Smooth muscle cell (in vitro differentiated cells): ENCODE data around the gene ABHD17C. TPM values are rescaled to one million over a fixed set of nuclear protein-coding genes. Genes with fewer than 3 reads are reported as not detected.

Experiments
- DNase-seq: peaks from one replicate; lab custom pipeline; 2025; ENCODE audit not compliant: unreplicated experiment; lab: John Stamatoyannopoulos, UW
- H2AFZ ChIP-seq: fragments of 200-600 bp; sonication (generic); 2 replicates; pipeline ENCODE4 v1.6.0; 2016; ENCODE audit warnings: antibody characterized with exemption, low read depth, mild to moderate bottlenecking
- H3F3A ChIP-seq: fragments of 200-600 bp; sonication (generic); 2 replicates; pipeline ENCODE4 v1.6.0; 2017; ENCODE audit warnings: antibody characterized with exemption, low read depth
- H3K27ac ChIP-seq: fragments of 200-600 bp; sonication (generic); 2 replicates; pipeline ENCODE4 v1.5.1; 2016; ENCODE audit warnings: low read depth, mild to moderate bottlenecking
- H3K27me3 ChIP-seq: fragments of 200-600 bp; sonication (generic); 2 replicates; pipeline ENCODE4 v1.6.1; 2016; ENCODE audit warnings: low read depth, mild to moderate bottlenecking
- H3K36me3 ChIP-seq: fragments of 200-600 bp; sonication (generic); 2 replicates; pipeline ENCODE4 v1.5.1; 2016; ENCODE audit warnings: low read depth
- H3K4me1 ChIP-seq: fragments of 200-600 bp; sonication (generic); 2 replicates; pipeline ENCODE4 v1.5.1; 2016; ENCODE audit warnings: low read depth
- H3K4me2 ChIP-seq: fragments of 200-600 bp; sonication (generic); 2 replicates; pipeline ENCODE4 v1.6.0; 2016; ENCODE audit warnings: mild to moderate bottlenecking
- H3K4me3 ChIP-seq: fragments of 200-600 bp; sonication (generic); 2 replicates; pipeline ENCODE4 v1.5.1; 2016; ENCODE audit warnings: mild to moderate bottlenecking
- H3K79me2 ChIP-seq: fragments of 200-600 bp; sonication (generic); 2 replicates; pipeline ENCODE4 v1.6.0; 2016; ENCODE audit warnings: low read depth, mild to moderate bottlenecking
- H3K9ac ChIP-seq: fragments of 200-600 bp; sonication (generic); 2 replicates; pipeline ENCODE4 v1.6.0; 2016; ENCODE audit warnings: low read depth
- H3K9me3 ChIP-seq: fragments of 200-600 bp; sonication (generic); replicated peaks from 2 replicates; pipeline ENCODE4 v1.5.1; 2016; ENCODE audit warnings: low read depth
- H4K20me1 ChIP-seq: fragments of 200-600 bp; sonication (generic); 2 replicates; pipeline ENCODE4 v1.6.0; 2016; ENCODE audit warnings: low read depth
- CTCF ChIP-seq: fragments of 200-600 bp; sonication (generic); IDR thresholded peaks from 2 replicates; pipeline ENCODE4 v1.5.1; 2017; ENCODE audit warnings: borderline replicate concordance, mild to moderate bottlenecking, antibody characterized with exemption; ENCODE audit not compliant: insufficient read depth, poor library complexity, severe bottlenecking
- WGBS: methylation state at CpG from one replicate; pipeline ENCODE4 v1.1.7; 2016; ENCODE audit warnings: low lambda C conversion rate; 5-methylcytosine and 5-hydroxymethylcytosine counted together
- polyA plus RNA-seq: library from polyadenylated mRNA; unstranded; fragments of >200 nt; fragmentation: Nextera tagmentation; extraction: Ambion mirVana; gene quantifications from 2 replicates; pipeline ENCODE4 v1.2.1, GENCODE V29; 2016
- total RNA-seq: library from RNA; depleted of rRNA; stranded (reverse); fragments of >200 nt; gene quantifications from 2 replicates; pipeline ENCODE4 v1.2.3, GENCODE V29; 2014

The ABHD17C gene
- total and polyA plus RNA-seq, 2 experiments from 2014 or later: 3.1 to 4.1 TPM

DNA sequence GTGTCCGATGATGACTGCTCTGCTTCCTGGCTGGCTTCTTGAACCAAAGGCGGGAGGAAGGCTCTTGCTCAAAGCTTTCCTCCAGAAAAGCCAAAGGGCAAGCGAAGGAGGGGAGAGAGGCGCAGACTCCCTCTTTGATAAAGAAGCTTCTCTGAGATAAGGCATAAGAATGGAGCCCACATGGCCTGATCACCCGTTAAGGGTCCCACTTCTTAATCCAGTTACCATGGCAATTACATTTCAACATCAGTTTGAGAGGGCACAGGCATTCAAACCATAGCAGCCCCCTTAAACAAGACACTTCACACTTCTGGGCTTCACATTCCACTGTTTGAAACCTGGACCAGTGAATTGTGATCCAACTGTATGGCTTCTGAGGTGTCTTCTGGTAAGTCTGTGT, 8.0 kb downstream of the ABHD17C start:
- Histone ChIP-seq H3K27ac (no peak overlapping the region), H4K20me1 (peaks cover 77% of the 10 kb centered on the region), H3K79me2 (no peaks in the 10 kb centered on the region), H3K4me2 (peak overlapping the region; percentile 48), H3K4me3 (no peak overlapping the region), H2AFZ (no peak overlapping the region), H3K4me1 (peaks cover 12% of the 10 kb centered on the region), H3K36me3 (no peaks in the 10 kb centered on the region), H3K9ac (no peak overlapping the region), H3F3A (no peaks in the 10 kb centered on the region), H3K27me3 (no peaks in the 10 kb centered on the region), H3K9me3 (no peaks in the 10 kb centered on the region)
- no peak for TF ChIP-seq CTCF
- no peak for DNase-seq
- 65% methylated on average over 5 of the region's 5 CpGs for WGBS

GRCh38 chr15:80703965-80704364, 8.9 kb downstream of the ABHD17C start:
- H3F3A ChIP-seq: no peaks in the 10 kb centered on the region
- no peaks in the 10 kb centered on the region for H3K9me3 ChIP-seq
- H3K4me3 ChIP-seq: no peak overlapping the region
- no peak overlapping the region for H3K9ac ChIP-seq
- H3K36me3 ChIP-seq: no peaks in the 10 kb centered on the region
- H4K20me1 ChIP-seq: peaks cover 75% of the 10 kb centered on the region
- peaks cover 12% of the 10 kb centered on the region for H3K4me1 ChIP-seq
- no peak for DNase-seq
- no peak overlapping the region for H3K27ac ChIP-seq
- no peak overlapping the region for H3K4me2 ChIP-seq
- H2AFZ ChIP-seq: no peak overlapping the region
- TF ChIP-seq CTCF: no peak
- H3K79me2 ChIP-seq: peaks cover 5% of the 10 kb centered on the region
- WGBS: 91% methylated on average over 3 of the region's 3 CpGs
- H3K27me3 ChIP-seq: no peaks in the 10 kb centered on the region

DNA sequence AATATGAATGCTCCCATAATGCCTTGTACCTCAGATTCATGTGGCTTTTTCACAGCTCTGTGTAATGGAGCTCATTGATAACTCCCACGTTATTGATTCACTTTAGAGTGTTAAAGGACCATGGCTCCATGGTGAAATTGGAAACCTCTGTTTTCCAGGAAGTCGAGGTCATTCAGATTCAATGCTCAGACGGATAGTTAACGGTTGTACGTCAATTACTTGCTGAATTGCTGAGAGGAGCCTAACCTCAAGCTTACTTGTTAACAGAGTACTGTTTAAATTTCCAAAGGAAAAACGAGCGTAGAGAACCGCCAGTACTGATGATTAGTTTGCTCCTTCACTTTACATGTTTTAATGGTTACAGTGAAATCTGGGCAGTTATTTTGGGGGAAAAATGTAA, 11.1 kb downstream of the ABHD17C start:
- Histone ChIP-seq H3K27me3 (no peaks in the 10 kb centered on the region), H3K27ac (no peak overlapping the region), H3F3A (no peaks in the 10 kb centered on the region), H3K4me1 (peaks cover 12% of the 10 kb centered on the region), H3K4me3 (no peak overlapping the region), H2AFZ (no peak overlapping the region), H3K9ac (no peak overlapping the region), H3K9me3 (no peaks in the 10 kb centered on the region), H4K20me1 (peaks cover 69% of the 10 kb centered on the region), H3K4me2 (no peak overlapping the region), H3K79me2 (peaks cover 5% of the 10 kb centered on the region), H3K36me3 (no peaks in the 10 kb centered on the region)
- no peak for DNase-seq
- TF ChIP-seq CTCF: no peak
- 59% methylated on average over 8 of the region's 8 CpGs for WGBS

DNA sequence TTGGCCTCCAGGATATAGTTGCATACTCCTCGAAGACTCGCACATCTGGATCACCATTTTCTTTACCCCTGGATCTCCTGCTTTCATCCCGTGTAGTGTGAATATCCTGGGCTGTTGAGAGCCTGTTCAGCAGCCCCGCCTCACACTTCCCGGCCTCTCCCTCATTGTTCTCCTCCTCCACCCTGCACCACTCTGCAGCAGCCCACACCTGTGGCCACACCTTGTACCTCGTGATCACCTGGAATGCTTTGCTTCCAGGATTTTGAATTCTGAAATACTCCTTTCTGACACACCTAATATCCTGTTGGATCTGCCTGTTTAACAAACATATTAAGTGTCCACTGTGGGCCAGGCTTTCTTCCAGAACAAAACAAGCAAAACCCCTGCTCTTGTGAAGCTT, 14.4 kb downstream of the ABHD17C start:
- Histone ChIP-seq H4K20me1 (peaks cover 52% of the 10 kb centered on the region), H3K9me3 (no peaks in the 10 kb centered on the region), H3K79me2 (peaks cover 5% of the 10 kb centered on the region), H3K27me3 (no peaks in the 10 kb centered on the region), H2AFZ (no peak overlapping the region), H3F3A (no peaks in the 10 kb centered on the region), H3K9ac (no peak overlapping the region), H3K4me1 (no peaks in the 10 kb centered on the region), H3K4me3 (no peak overlapping the region), H3K27ac (no peak overlapping the region), H3K36me3 (no peaks in the 10 kb centered on the region), H3K4me2 (no peak overlapping the region)
- TF ChIP-seq CTCF: no peak
- no peak for DNase-seq
- WGBS: 78% methylated on average over 6 of the region's 6 CpGs
